Measurements from ENCODE around the gene IRF2BP2.

IRF2BP2 gene

GRCh38 chr1:234584926-234585325 lies 25.1 kb downstream of the IRF2BP2 start:
- Histone ChIP-seq H3K9me3 (no peaks in the 10 kb centered on the region), H3K36me3 (no peaks in the 10 kb centered on the region), H3K27me3 (no peaks in the 10 kb centered on the region), H3K4me1 (peaks cover 21% of the 10 kb centered on the region), H3K4me3 (ENCODE audit: low read depth, low read length) (no peak overlapping the region)
- peak; percentile 46 for DNase-seq
- TF ChIP-seq, protein P1, sequence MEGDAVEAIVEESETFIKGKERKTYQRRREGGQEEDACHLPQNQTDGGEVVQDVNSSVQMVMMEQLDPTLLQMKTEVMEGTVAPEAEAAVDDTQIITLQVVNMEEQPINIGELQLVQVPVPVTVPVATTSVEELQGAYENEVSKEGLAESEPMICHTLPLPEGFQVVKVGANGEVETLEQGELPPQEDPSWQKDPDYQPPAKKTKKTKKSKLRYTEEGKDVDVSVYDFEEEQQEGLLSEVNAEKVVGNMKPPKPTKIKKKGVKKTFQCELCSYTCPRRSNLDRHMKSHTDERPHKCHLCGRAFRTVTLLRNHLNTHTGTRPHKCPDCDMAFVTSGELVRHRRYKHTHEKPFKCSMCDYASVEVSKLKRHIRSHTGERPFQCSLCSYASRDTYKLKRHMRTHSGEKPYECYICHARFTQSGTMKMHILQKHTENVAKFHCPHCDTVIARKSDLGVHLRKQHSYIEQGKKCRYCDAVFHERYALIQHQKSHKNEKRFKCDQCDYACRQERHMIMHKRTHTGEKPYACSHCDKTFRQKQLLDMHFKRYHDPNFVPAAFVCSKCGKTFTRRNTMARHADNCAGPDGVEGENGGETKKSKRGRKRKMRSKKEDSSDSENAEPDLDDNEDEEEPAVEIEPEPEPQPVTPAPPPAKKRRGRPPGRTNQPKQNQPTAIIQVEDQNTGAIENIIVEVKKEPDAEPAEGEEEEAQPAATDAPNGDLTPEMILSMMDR (IDR thresholded peaks at IDR 0.05; ENCODE audit: low read depth, low read length): no peak

- Histone ChIP-seq H3K4me3 (ENCODE audit: low read depth, low read length) (no peak overlapping the region), H3K27me3 (no peaks in the 10 kb centered on the region), H3K4me1 (peaks cover 16% of the 10 kb centered on the region), H3K9me3 (no peaks in the 10 kb centered on the region), H3K36me3 (no peaks in the 10 kb centered on the region)
- TF ChIP-seq, protein P1 (IDR thresholded peaks at IDR 0.05; ENCODE audit: low read depth, low read length): no peak
- DNase-seq: no peak
Measured at GRCh38 chr1:234584420-234584805, 25.6 kb downstream of the IRF2BP2 start.

- no peak for DNase-seq
- no peaks in the 10 kb centered on the region for H3K27me3 ChIP-seq
- no peaks in the 10 kb centered on the region for H3K36me3 ChIP-seq
- H3K9me3 ChIP-seq: no peaks in the 10 kb centered on the region
- TF ChIP-seq, protein P1 (IDR thresholded peaks at IDR 0.05; ENCODE audit: low read depth, low read length): no peak
- H3K4me1 ChIP-seq: peaks cover 16% of the 10 kb centered on the region
- H3K4me3 ChIP-seq (ENCODE audit: low read depth, low read length): no peak overlapping the region
Measured at GRCh38 chr1:234583755-234584419, 26.1 kb downstream of the IRF2BP2 start.

GRCh38 chr1:234582681-234583301 lies 27.2 kb downstream of the IRF2BP2 start:
- no peaks in the 10 kb centered on the region for H3K27me3 ChIP-seq
- H3K9me3 ChIP-seq: no peaks in the 10 kb centered on the region
- H3K4me3 ChIP-seq (ENCODE audit: low read depth, low read length): no peak overlapping the region
- H3K36me3 ChIP-seq: no peaks in the 10 kb centered on the region
- TF ChIP-seq, protein P1 (IDR thresholded peaks at IDR 0.05; ENCODE audit: low read depth, low read length): no peak
- H3K4me1 ChIP-seq: peaks cover 16% of the 10 kb centered on the region
- DNase-seq: no peak

- DNase-seq: no peak
- H3K4me3 ChIP-seq (ENCODE audit: low read depth, low read length): no peak overlapping the region
- no peaks in the 10 kb centered on the region for H3K36me3 ChIP-seq
- H3K27me3 ChIP-seq: no peaks in the 10 kb centered on the region
- TF ChIP-seq, protein P1 (IDR thresholded peaks at IDR 0.05; ENCODE audit: low read depth, low read length): no peak
- no peaks in the 10 kb centered on the region for H3K9me3 ChIP-seq
- peaks cover 16% of the 10 kb centered on the region for H3K4me1 ChIP-seq
Measured at GRCh38 chr1:234582186-234582585, 27.8 kb downstream of the IRF2BP2 start.

DNA sequence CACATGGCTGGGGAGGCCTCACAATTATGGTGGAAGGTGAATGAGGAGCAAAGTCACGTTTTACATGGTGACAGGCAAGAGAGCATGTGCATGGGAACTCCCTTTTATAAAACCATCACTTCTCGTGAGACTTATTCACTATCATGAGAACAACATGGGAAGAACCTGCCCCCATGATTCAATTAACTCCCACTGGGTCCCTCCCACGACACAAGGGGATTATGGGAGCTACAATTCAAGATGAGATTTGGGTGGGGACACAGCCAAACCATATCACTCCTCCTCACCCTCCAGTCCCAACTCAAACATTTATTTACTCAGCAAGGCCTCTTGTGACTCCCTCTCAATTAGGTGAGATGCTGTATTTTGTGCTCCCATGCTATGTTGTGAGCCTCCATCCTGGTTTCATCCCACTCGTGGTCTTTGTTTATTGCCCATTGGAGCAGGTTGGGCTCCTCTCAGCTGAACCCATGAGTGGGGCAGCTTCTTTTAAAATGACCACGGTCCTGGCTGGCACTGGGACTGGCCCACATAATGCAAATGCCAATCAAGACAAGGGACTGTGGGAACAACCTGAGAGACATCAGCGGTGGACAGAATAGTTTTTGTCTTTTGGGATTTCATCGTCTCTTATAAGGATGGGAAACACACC lies 28.8 kb downstream of the IRF2BP2 start:
- Histone ChIP-seq H3K9me3 (no peaks in the 10 kb centered on the region), H3K27me3 (no peaks in the 10 kb centered on the region), H3K36me3 (no peaks in the 10 kb centered on the region), H3K4me3 (ENCODE audit: low read depth, low read length) (no peak overlapping the region), H3K4me1 (peaks cover 16% of the 10 kb centered on the region)
- TF ChIP-seq, protein P1 (IDR thresholded peaks at IDR 0.05; ENCODE audit: low read depth, low read length): no peak
- DNase-seq: no peak

Data from BE2C (cell line).